Upper lobe of right lung (tissue), 1 donor: ENCODE measurements around the gene SOX18. TPM values are rescaled to one million over a fixed set of nuclear protein-coding genes. Genes with fewer than 3 reads are reported as not detected.

ENCODE experiments used
- ATAC-seq: fragments of 200-7000 bp; cut with Tn5 transposase; one replicate; pipeline ENCODE4 v1.9.1; 2020; ENCODE audit warnings: mild to moderate bottlenecking, moderate library complexity
- DNase-seq: peaks from one replicate; pipeline ENCODE4 v3.0.0-alpha.2; 2020
- H3K27ac ChIP-seq: fragments of 200-600 bp; one replicate; pipeline ENCODE4 v1.8.0; 2022
- H3K27me3 ChIP-seq: fragments of 200-600 bp; one replicate; pipeline ENCODE4 v1.8.0; 2022; ENCODE audit warnings: mild to moderate bottlenecking
- H3K36me3 ChIP-seq: fragments of 200-600 bp; one replicate; pipeline ENCODE4 v1.8.0; 2022
- H3K4me1 ChIP-seq: fragments of 200-600 bp; one replicate; pipeline ENCODE4 v1.8.0; 2022
- H3K4me3 ChIP-seq: fragments of 200-600 bp; one replicate; pipeline ENCODE4 v1.8.0; 2022; ENCODE audit warnings: mild to moderate bottlenecking
- H3K9me3 ChIP-seq: fragments of 200-600 bp; one replicate; pipeline ENCODE4 v1.8.0; 2022
- CTCF ChIP-seq: fragments of 200-600 bp; IDR thresholded peaks from one replicate; pipeline ENCODE4 v1.8.0; 2022; ENCODE audit warnings: antibody characterized with exemption
- intact Hi-C: fragments of 100-400 bp; cut with DNase I; formaldehyde crosslinking; loops from one replicate; pipeline ENCODE4 v1.11.0; 2022
- total RNA-seq: library from RNA; stranded (reverse); fragmentation: NEBNext Ultra II Directional; extraction: Animal tissue kit (Norgen Biotek cat#: 25700); gene quantifications from one replicate; pipeline ENCODE4 v1.2.1, GENCODE V29; 2021
- donor health status: DM: no; HTN: yes; CAD: no; lungs with severe emphysema.

SOX18 gene
- total RNA-seq, 1 donor from 2014 or later, result 135 TPM

GRCh38 chr20:64071341-64072332 lies 22.2 kb upstream of the SOX18 start:
- intact Hi-C loops, result no loop called here
- Histone ChIP-seq H3K4me1 (no peaks in the 10 kb centered on the region), H3K4me3 (no peak overlapping the region), H3K36me3 (peaks cover 15% of the 10 kb centered on the region), H3K27ac (no peak overlapping the region), H3K9me3 (no peaks in the 10 kb centered on the region), H3K27me3 (no peaks in the 10 kb centered on the region)
- no peak for ATAC-seq
- no peak for TF ChIP-seq CTCF
- DNase-seq, result no peak

GRCh38 chr20:64070244-64070993 lies 21.0 kb upstream of the SOX18 start:
- ATAC-seq (no peak), DNase-seq (no peak)
- no peak for TF ChIP-seq CTCF
- Histone ChIP-seq H3K27ac (no peak overlapping the region), H3K4me1 (no peaks in the 10 kb centered on the region), H3K36me3 (peaks cover 15% of the 10 kb centered on the region), H3K4me3 (no peak overlapping the region), H3K27me3 (no peaks in the 10 kb centered on the region), H3K9me3 (no peaks in the 10 kb centered on the region)
- intact Hi-C loops, result no loop called here

GRCh38 chr20:64069614-64070243 lies 20.3 kb upstream of the SOX18 start:
- DNase-seq, result no peak
- ATAC-seq, result peak; percentile 24

GRCh38 chr20:64069209-64069613 lies 19.8 kb upstream of the SOX18 start:
- Histone ChIP-seq H3K4me3 (no peak overlapping the region), H3K36me3 (peaks cover 14% of the 10 kb centered on the region), H3K27me3 (no peaks in the 10 kb centered on the region), H3K27ac (no peak overlapping the region), H3K9me3 (no peaks in the 10 kb centered on the region), H3K4me1 (peaks cover 4% of the 10 kb centered on the region)
- no peak for DNase-seq
- no peak for ATAC-seq
- intact Hi-C loops, result no loop called here
- no peak for TF ChIP-seq CTCF

More at GRCh38 chr20:64069614-64070243, 20.3 kb upstream of the SOX18 start:
- H3K4me1 ChIP-seq, result no peaks in the 10 kb centered on the region
- TF ChIP-seq CTCF, result peak; percentile 70
- no peak overlapping the region for H3K27ac ChIP-seq
- no peaks in the 10 kb centered on the region for H3K9me3 ChIP-seq
- H3K4me3 ChIP-seq, result no peak overlapping the region
- peaks cover 15% of the 10 kb centered on the region for H3K36me3 ChIP-seq
- no peaks in the 10 kb centered on the region for H3K27me3 ChIP-seq
- intact Hi-C loops, result no loop called here

- H3K27me3 ChIP-seq, result no peaks in the 10 kb centered on the region
- H3K4me1 ChIP-seq, result peaks cover 10% of the 10 kb centered on the region
- H3K36me3 ChIP-seq, result peaks cover 8% of the 10 kb centered on the region
- intact Hi-C loops, result no loop called here
- H3K27ac ChIP-seq, result no peak overlapping the region
- H3K9me3 ChIP-seq, result no peaks in the 10 kb centered on the region
- DNase-seq (no peak), ATAC-seq (no peak)
- no peak for TF ChIP-seq CTCF
- no peak overlapping the region for H3K4me3 ChIP-seq
These were observed 19.2 kb upstream of the SOX18 start for GRCh38 chr20:64068386-64069208.
